A673 (cell line): ENCODE data around the gene CBL. TPM values are rescaled to one million over a fixed set of nuclear protein-coding genes. Genes with fewer than 3 reads are reported as not detected.

Experiments used
- BruUV-seq: library from RNA; stranded (reverse); fragments of 400-500 nt; replicated peaks from 2 replicates; lab custom pipeline; 2021; lab: Mats Ljungman, UMichigan
- CTCF ChIA-PET: fragments of 300-600 bp; sonication (Branson Sonifier 250); formaldehyde crosslinking; loops from one replicate; lab custom pipeline; 2022; ENCODE audit warnings: antibody characterized with exemption; lab: Charles Lee
- POLR2A ChIA-PET: fragments of 300-600 bp; sonication (Branson Sonifier 250); formaldehyde crosslinking; loops from one replicate; lab custom pipeline; 2022; ENCODE audit warnings: antibody characterized with exemption; ENCODE audit not compliant: low non-redundant PET; lab: Charles Lee
- DNase-seq: peaks from one replicate; pipeline ENCODE4 v3.0.0-alpha.2; 2015; ENCODE audit warnings: low spot score
- H3K27ac ChIP-seq: fragments of 200-600 bp; sonication (generic); 2 replicates; pipeline ENCODE4 v1.5.1; 2016; ENCODE audit warnings: mixed run types, low read depth, mild to moderate bottlenecking, mixed read lengths, antibody characterized with exemption, low read length; ENCODE audit not compliant: poor library complexity, severe bottlenecking
- H3K27me3 ChIP-seq: fragments of 200-600 bp; sonication (generic); replicated peaks from 2 replicates; pipeline ENCODE4 v1.6.1; 2017; ENCODE audit warnings: mixed run types, low read depth, mild to moderate bottlenecking, mixed read lengths, antibody characterized with exemption, low read length; ENCODE audit not compliant: insufficient read depth, poor library complexity
- H3K36me3 ChIP-seq: fragments of 200-600 bp; sonication (generic); 2 replicates; pipeline ENCODE4 v1.6.1; 2016; ENCODE audit warnings: mixed run types, mild to moderate bottlenecking, mixed read lengths, antibody characterized with exemption, low read length; ENCODE audit not compliant: insufficient read depth, poor library complexity, severe bottlenecking
- H3K4me1 ChIP-seq: fragments of 200-600 bp; sonication (generic); 2 replicates; pipeline ENCODE4 v1.6.1; 2017; ENCODE audit warnings: mixed run types, mild to moderate bottlenecking, mixed read lengths, antibody characterized with exemption, low read length; ENCODE audit not compliant: insufficient read depth, poor library complexity, severe bottlenecking
- H3K4me3 ChIP-seq: fragments of 200-600 bp; sonication (generic); 2 replicates; pipeline ENCODE4 v1.5.1; 2016; ENCODE audit warnings: low read depth, mixed run types, mild to moderate bottlenecking, mixed read lengths, low read length; ENCODE audit not compliant: poor library complexity, severe bottlenecking
- H3K9me3 ChIP-seq: fragments of 200-600 bp; sonication (generic); 2 replicates; pipeline ENCODE4 v1.6.1; 2016; ENCODE audit warnings: mixed run types, low read depth, mild to moderate bottlenecking, mixed read lengths, antibody characterized with exemption, low read length; ENCODE audit not compliant: poor library complexity, severe bottlenecking
- CTCF ChIP-seq: fragments of 300-800, 200-600 bp; sonication (generic); conservative IDR thresholded peaks from 2 replicates; pipeline ENCODE4 v1.5.1; 2017; ENCODE audit warnings: low read depth, mild to moderate bottlenecking, antibody characterized with exemption, low read length, moderate library complexity, mixed read lengths
- EZH2 ChIP-seq: fragments of 200-600 bp; sonication (generic); IDR thresholded peaks from 2 replicates; pipeline ENCODE4 v1.6.1; 2017; ENCODE audit warnings: borderline replicate concordance, low read depth, mild to moderate bottlenecking, mixed read lengths, antibody characterized with exemption, low read length; ENCODE audit not compliant: poor library complexity, severe bottlenecking
- intact Hi-C: fragments of 100-400 bp; cut with micrococcal nuclease; formaldehyde crosslinking; loops from one replicate; pipeline ENCODE4 v1.10.0; 2022; ENCODE audit not compliant: unreplicated experiment
- total RNA-seq: library from RNA; stranded (reverse); gene quantifications from 2 replicates; pipeline ENCODE4 v1.2.3, GENCODE V29; 2021

Gene CBL
- total RNA-seq, 1 experiment from 2014 or later, result 40.7 TPM

DNA sequence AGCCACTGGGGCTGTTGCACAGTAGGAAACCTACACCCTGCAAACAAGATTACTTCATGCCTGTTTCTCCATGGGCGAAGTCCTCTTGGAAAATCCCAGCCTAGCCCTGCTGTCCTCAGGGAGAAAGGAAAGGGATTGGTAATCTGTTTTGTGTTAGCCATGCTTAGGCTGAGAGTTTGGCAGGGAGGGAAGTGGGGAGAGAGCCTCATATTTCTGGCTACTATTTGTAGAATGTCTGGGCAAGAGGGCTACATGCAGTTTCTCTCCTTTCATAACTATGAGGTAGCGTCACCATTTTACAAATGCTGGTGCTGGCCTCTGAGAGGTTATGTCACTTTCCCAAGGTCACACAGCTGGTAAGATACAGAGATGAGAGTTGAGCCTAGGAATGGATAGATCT is 141.1 kb downstream of the CBL start:
- POLR2A ChIA-PET, result no interaction called here
- TF ChIP-seq EZH2 (no peak), CTCF (no peak)
- no peaks in the 10 kb centered on the region for H3K9me3 ChIP-seq
- no TSS peak for BruUV-seq
- no peaks in the 10 kb centered on the region for H3K4me1 ChIP-seq
- intact Hi-C loops, result no loop called here
- DNase-seq, result no peak
- H3K27me3 ChIP-seq, result no peaks in the 10 kb centered on the region
- no peak overlapping the region for H3K4me3 ChIP-seq
- H3K36me3 ChIP-seq, result no peaks in the 10 kb centered on the region
- H3K27ac ChIP-seq, result no peak overlapping the region
- CTCF ChIA-PET, result interaction anchor here (1.2 kb wide), 1 partner anchor 9 kb away, joined by 4 read pairs; no protein-coding TSS in a partner anchor

DNA sequence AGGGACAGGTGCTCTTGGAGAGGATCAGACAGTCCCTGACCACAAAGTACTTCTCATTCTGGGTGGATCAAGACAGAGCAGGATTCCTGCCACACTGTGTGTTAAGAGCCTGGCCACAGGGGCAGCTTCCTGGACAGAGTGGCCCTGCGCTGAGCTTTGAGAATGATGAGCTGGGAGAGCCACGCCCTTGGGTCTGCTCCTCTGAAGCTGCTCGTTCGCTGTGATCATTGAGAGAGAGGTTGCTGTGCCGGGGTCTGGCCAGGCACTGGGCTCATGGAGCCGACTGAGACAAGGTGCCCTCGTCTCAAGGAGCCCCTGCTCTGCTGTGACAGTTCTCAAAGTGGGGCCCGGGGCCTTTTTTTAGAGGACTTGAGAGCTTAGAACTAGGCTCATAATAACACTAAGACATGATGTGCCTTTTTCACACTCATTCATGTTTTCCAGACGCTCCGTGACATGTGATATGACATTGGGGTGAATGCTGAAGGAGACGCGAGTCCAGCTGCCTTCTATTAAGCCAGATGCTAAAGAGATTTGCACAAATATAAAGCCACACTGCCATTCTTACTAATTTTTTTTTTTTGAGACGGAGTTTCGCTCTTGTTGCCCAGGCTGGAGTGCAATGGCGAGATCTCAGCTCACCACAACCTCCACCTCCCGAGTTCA is 141.9 kb downstream of the CBL start:
- ChIA-PET POLR2A (no interaction called here), CTCF (interaction anchor here (0.7 to 1.2 kb wide), 3 partner anchors 10 to 28 kb away, joined by 3 to 4 read pairs (median 4); no protein-coding TSS in a partner anchor)
- Histone ChIP-seq H3K4me1 (no peaks in the 10 kb centered on the region), H3K4me3 (no peak overlapping the region), H3K27me3 (no peaks in the 10 kb centered on the region), H3K27ac (no peak overlapping the region), H3K36me3 (no peaks in the 10 kb centered on the region), H3K9me3 (no peaks in the 10 kb centered on the region)
- no TSS peak for BruUV-seq
- TF ChIP-seq EZH2 (no peak), CTCF (no peak)
- no peak for DNase-seq
- intact Hi-C loops, result no loop called here

- H3K27ac ChIP-seq, result no peak overlapping the region
- no TSS peak for BruUV-seq
- H3K9me3 ChIP-seq, result no peaks in the 10 kb centered on the region
- no peaks in the 10 kb centered on the region for H3K27me3 ChIP-seq
- TF ChIP-seq CTCF, result no peak
- no peak for TF ChIP-seq EZH2
- ChIA-PET POLR2A (no interaction called here), CTCF (interaction anchor here (1.5 kb wide), 1 partner anchor 10 kb away, joined by 6 read pairs; no protein-coding TSS in a partner anchor)
- no peaks in the 10 kb centered on the region for H3K4me1 ChIP-seq
- DNase-seq, result no peak
- intact Hi-C loops, result loop anchor here (10.0 kb wide), 1 partner anchor 754 kb away; no protein-coding TSS in a partner anchor
- no peak overlapping the region for H3K4me3 ChIP-seq
- no peaks in the 10 kb centered on the region for H3K36me3 ChIP-seq
Measured at GRCh38 chr11:119350302-119350701, 144.2 kb downstream of the CBL start.
